Body of pancreas (tissue), 4 donors: ENCODE results near the gene COPB2.

Experiments
- POLR2A ChIP-seq, 3 donors: fragments of 450-650 bp; IDR thresholded peaks; one replicate each; pipeline ENCODE4 v1.6.1; 2016; ENCODE audit warnings: antibody characterized with exemption in 3 of 3, mild to moderate bottlenecking in 2 of 3
- TF ChIP-seq, protein P1 (sequence below), 7 experiments: fragments of 450-650 bp in 4 of 7; fragments of 200-600 bp in 3 of 7; sonication (generic) in 3 of 7; IDR thresholded peaks; one replicate each; pipeline ENCODE4 v1.5.1; 2016 to 2019; ENCODE audit warnings: antibody characterized with exemption in 7 of 7

DNA sequence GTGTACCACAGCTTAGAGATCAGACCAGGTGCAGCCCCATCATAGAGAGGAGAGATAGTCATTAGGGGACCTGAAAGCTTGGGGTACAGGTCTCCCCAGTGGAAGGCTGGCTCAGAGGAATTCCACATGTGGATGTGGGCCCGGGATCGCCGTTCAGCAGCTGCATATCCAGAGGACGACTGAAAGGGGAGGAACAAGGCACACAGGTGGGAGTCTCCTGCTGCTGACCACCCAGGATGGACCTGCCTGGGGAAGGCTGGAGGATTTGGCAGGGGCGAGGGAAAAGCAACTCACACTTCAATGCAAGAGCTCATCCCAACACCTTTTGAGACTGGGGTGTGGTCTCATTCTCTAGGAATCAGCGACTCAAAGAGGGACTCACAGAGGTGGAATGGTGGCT, 70.6 kb downstream of the COPB2 start:
- TF ChIP-seq, protein P1, sequence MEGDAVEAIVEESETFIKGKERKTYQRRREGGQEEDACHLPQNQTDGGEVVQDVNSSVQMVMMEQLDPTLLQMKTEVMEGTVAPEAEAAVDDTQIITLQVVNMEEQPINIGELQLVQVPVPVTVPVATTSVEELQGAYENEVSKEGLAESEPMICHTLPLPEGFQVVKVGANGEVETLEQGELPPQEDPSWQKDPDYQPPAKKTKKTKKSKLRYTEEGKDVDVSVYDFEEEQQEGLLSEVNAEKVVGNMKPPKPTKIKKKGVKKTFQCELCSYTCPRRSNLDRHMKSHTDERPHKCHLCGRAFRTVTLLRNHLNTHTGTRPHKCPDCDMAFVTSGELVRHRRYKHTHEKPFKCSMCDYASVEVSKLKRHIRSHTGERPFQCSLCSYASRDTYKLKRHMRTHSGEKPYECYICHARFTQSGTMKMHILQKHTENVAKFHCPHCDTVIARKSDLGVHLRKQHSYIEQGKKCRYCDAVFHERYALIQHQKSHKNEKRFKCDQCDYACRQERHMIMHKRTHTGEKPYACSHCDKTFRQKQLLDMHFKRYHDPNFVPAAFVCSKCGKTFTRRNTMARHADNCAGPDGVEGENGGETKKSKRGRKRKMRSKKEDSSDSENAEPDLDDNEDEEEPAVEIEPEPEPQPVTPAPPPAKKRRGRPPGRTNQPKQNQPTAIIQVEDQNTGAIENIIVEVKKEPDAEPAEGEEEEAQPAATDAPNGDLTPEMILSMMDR (IDR thresholded peaks at IDR 0.05) = no peak
- TF ChIP-seq POLR2A (IDR thresholded peaks at IDR 0.05) = no peak
